Lower lobe of right lung (tissue), 2 donors: Measurements from ENCODE around the gene SERPINA3. TPM values are rescaled to one million over a fixed set of nuclear protein-coding genes. Genes with fewer than 3 reads are reported as not detected.
A peak's percentile ranks its signal among the peaks of the same experiment; 100 is the strongest.

ENCODE experiments used
- ATAC-seq, 2 donors: fragments of 200-7000 bp; cut with Tn5 transposase; one replicate each; pipeline ENCODE4 v1.9.1; 2020 to 2022; ENCODE audit warnings: mild to moderate bottlenecking in 2 of 2, moderate library complexity in 2 of 2
- DNase-seq: peaks from one replicate; pipeline ENCODE4 v3.0.0-alpha.2; 2020
- H3K27ac ChIP-seq: fragments of 200-600 bp; one replicate; pipeline ENCODE4 v1.8.0; 2022
- H3K27me3 ChIP-seq: fragments of 200-600 bp; one replicate; pipeline ENCODE4 v1.8.0; 2022; ENCODE audit warnings: low read depth
- H3K36me3 ChIP-seq: fragments of 200-600 bp; one replicate; pipeline ENCODE4 v1.8.0; 2022; ENCODE audit warnings: mild to moderate bottlenecking
- H3K4me1 ChIP-seq: fragments of 200-600 bp; one replicate; pipeline ENCODE4 v1.8.0; 2022
- H3K4me3 ChIP-seq: fragments of 200-600 bp; one replicate; pipeline ENCODE4 v1.8.0; 2022; ENCODE audit warnings: mild to moderate bottlenecking
- H3K9me3 ChIP-seq: fragments of 200-600 bp; one replicate; pipeline ENCODE4 v1.8.0; 2022
- intact Hi-C: fragments of 100-400 bp; cut with DNase I; formaldehyde crosslinking; loops from one replicate; pipeline ENCODE4 v1.11.0; 2022
- total RNA-seq: library from RNA; stranded (reverse); fragmentation: NEBNext Ultra II Directional; extraction: Animal tissue kit (Norgen Biotek cat#: 25700); gene quantifications from one replicate; pipeline ENCODE4 v1.2.1, GENCODE V29; 2021
- TF ChIP-seq, protein P1 (sequence below): fragments of 200-600 bp; IDR thresholded peaks from one replicate; pipeline ENCODE4 v1.8.0; 2022; ENCODE audit warnings: antibody characterized with exemption, mild to moderate bottlenecking
- donor health status: DM: no; HTN: yes; CAD: no; lungs with severe emphysema.

Gene SERPINA3
- total RNA-seq, 1 donor from 2014 or later: 74.6 TPM

DNA sequence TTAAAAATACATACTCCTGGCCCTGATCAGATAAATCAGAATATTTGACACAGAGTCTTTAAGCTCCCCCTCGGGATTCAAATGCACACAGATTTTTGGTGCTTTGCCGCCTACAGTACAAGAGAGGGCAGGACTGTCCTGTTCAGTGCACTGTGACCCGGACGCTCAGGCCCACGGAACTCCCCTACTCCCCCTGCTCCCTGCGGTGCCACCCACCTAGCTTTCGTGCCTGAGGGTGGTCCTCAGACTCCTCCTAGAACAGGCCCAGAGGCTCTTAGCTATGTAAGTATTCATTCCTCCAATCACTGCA, 13.7 kb upstream of the SERPINA3 start:
- no peak for DNase-seq
- no peaks in the 10 kb centered on the region for H3K9me3 ChIP-seq
- H3K36me3 ChIP-seq: no peaks in the 10 kb centered on the region
- H3K4me1 ChIP-seq: peaks cover 14% of the 10 kb centered on the region
- no peak overlapping the region for H3K4me3 ChIP-seq
- intact Hi-C loops: no loop called here
- no peak for ATAC-seq
- H3K27me3 ChIP-seq: no peaks in the 10 kb centered on the region
- H3K27ac ChIP-seq: no peak overlapping the region
- TF ChIP-seq, protein P1, sequence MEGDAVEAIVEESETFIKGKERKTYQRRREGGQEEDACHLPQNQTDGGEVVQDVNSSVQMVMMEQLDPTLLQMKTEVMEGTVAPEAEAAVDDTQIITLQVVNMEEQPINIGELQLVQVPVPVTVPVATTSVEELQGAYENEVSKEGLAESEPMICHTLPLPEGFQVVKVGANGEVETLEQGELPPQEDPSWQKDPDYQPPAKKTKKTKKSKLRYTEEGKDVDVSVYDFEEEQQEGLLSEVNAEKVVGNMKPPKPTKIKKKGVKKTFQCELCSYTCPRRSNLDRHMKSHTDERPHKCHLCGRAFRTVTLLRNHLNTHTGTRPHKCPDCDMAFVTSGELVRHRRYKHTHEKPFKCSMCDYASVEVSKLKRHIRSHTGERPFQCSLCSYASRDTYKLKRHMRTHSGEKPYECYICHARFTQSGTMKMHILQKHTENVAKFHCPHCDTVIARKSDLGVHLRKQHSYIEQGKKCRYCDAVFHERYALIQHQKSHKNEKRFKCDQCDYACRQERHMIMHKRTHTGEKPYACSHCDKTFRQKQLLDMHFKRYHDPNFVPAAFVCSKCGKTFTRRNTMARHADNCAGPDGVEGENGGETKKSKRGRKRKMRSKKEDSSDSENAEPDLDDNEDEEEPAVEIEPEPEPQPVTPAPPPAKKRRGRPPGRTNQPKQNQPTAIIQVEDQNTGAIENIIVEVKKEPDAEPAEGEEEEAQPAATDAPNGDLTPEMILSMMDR: no peak

DNA sequence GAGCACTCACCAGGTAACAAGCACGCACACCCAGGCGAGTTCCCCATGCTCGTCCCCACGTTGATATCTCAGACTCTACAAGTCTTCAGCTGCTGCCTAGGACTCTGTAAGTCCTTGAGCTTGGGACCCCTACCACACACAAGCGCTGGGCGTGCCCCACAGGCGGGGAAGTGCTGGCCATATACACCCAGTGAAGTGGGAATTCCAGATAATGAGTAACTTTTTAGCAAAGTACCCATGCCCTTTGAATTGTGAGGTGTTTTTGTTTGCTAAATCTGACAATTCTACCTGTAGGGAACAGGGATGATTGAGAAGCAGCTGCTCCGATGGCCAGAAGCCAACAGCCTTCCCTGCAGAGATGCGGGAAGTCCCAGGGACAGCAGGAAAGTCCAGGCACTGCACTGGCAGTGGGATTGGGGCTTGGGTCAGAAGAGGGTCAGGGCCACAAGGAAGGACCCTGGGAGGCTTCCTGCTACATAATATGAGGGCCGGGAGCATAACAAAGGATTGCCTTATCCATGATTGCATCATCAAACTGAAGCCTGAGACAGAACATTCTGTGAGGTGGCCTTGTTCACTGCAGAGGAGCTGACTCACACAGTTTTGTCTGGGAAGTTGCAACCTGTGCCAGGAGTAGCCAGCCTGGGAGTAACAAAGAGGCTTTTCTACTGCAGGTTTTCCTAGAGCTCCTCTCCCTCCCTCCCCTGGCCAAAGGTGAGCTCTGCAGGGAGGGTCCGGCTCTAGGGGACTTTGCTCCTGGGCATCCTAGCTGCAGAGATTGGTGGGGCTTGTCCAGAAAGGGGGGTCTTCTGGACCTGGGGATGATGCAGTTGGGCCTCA, 13.2 kb upstream of the SERPINA3 start:
- no peak for DNase-seq
- intact Hi-C loops: no loop called here
- H3K4me3 ChIP-seq: no peak overlapping the region
- no peaks in the 10 kb centered on the region for H3K9me3 ChIP-seq
- ATAC-seq: peak; percentile 66 to 76
- no peaks in the 10 kb centered on the region for H3K27me3 ChIP-seq
- TF ChIP-seq, protein P1: no peak
- no peaks in the 10 kb centered on the region for H3K36me3 ChIP-seq
- H3K27ac ChIP-seq: no peak overlapping the region
- peaks cover 14% of the 10 kb centered on the region for H3K4me1 ChIP-seq

DNA sequence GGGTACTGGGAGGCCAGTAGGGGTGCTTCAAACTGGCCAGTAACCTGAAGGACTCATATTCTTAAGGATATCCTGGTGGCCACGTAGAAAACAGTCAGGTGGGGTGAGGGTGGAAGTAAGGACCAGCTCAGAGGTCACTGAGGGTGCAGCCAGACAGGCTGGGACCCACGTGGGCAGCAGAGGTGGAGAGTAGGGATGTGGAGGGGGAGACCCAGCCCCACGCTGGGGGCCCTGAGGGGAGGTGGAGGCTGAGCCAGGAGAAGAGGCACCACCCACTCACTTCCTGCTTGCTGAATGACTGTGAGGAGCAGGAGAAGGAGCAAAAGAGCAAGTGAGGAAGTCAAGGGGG, 12.6 kb upstream of the SERPINA3 start:
- no peaks in the 10 kb centered on the region for H3K27me3 ChIP-seq
- H3K9me3 ChIP-seq: no peaks in the 10 kb centered on the region
- DNase-seq (no peak), ATAC-seq (no peak)
- intact Hi-C loops: no loop called here
- TF ChIP-seq, protein P1: no peak
- H3K4me3 ChIP-seq: no peak overlapping the region
- no peaks in the 10 kb centered on the region for H3K36me3 ChIP-seq
- peaks cover 14% of the 10 kb centered on the region for H3K4me1 ChIP-seq
- H3K27ac ChIP-seq: no peak overlapping the region

- intact Hi-C loops: no loop called here
- TF ChIP-seq, protein P1: no peak
- H3K36me3 ChIP-seq: no peaks in the 10 kb centered on the region
- ATAC-seq: no peak
- no peak for DNase-seq
- no peak overlapping the region for H3K27ac ChIP-seq
- H3K27me3 ChIP-seq: no peaks in the 10 kb centered on the region
- H3K4me3 ChIP-seq: no peak overlapping the region
- no peaks in the 10 kb centered on the region for H3K9me3 ChIP-seq
- H3K4me1 ChIP-seq: peaks cover 14% of the 10 kb centered on the region
Measured at GRCh38 chr14:94600148-94600545, 12.0 kb upstream of the SERPINA3 start.

DNA sequence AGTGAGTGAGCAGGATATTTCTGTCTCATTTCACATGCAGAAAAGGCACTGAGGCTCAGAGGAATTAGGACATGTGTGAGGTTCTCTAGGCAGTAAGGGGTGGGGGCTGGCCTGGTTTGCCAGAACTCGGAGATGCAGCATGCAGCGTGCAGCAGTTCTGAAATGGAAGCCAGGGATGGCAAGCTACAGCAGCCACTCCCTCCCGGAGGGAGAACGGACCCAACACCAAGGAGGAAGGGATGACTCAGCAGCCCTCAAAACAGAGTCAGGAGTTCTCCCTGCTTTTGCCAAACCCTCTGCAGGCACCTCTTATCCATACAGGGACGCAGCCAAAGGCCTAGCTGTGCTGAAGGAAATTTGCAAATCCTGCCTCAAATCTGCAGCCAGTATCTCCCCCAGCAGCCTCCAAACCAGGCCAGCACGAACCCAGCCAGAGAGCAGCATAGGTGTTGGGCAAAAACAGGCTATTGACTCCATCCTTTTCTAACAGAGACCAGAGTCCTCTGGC, 10.3 kb upstream of the SERPINA3 start:
- Histone ChIP-seq H3K36me3 (no peaks in the 10 kb centered on the region), H3K9me3 (no peaks in the 10 kb centered on the region), H3K4me1 (peaks cover 14% of the 10 kb centered on the region), H3K4me3 (no peak overlapping the region), H3K27ac (no peak overlapping the region), H3K27me3 (no peaks in the 10 kb centered on the region)
- intact Hi-C loops: no loop called here
- TF ChIP-seq, protein P1: no peak
- ATAC-seq (peak; percentile 36 to 59), DNase-seq (no peak)
